ENCODE measurements around the gene PDCD11. TPM values are rescaled to one million over a fixed set of nuclear protein-coding genes. Genes with fewer than 3 reads are reported as not detected.

Gene PDCD11
- total RNA-seq, 4 donors from 2014 or later = 14.3 to 21.7 (median 17.6) TPM

- Histone ChIP-seq H3K4me1 (peaks cover 0 to 14% (median 5%) of the 10 kb centered on the region in 3 donors), H3K9me3 (no peaks in the 10 kb centered on the region), H3K36me3 (no peaks in the 10 kb centered on the region), H3K27me3 (peaks cover 7% of the 10 kb centered on the region), H3K4me3 (no peak overlapping the region), H3K27ac (peak overlapping the region in 3 of 4 donors; percentile 11 to 52 (median 14))
- TF ChIP-seq CTCF (IDR thresholded peaks at IDR 0.05) (no peak), POLR2AphosphoS5 (IDR thresholded peaks at IDR 0.05) (no peak), EP300 (IDR thresholded peaks at IDR 0.05) (no peak), POLR2A (IDR thresholded peaks at IDR 0.05) (no peak)
- WGBS, 2 donors (ENCODE audit: low coverage in 1 of 2) = 65 to 69% methylated on average over 6 to 7 of the region's 14 CpGs
- peak; percentile 75 for ATAC-seq
Measured at GRCh38 chr10:103470761-103471653, 74.6 kb downstream of the PDCD11 start.

DNA sequence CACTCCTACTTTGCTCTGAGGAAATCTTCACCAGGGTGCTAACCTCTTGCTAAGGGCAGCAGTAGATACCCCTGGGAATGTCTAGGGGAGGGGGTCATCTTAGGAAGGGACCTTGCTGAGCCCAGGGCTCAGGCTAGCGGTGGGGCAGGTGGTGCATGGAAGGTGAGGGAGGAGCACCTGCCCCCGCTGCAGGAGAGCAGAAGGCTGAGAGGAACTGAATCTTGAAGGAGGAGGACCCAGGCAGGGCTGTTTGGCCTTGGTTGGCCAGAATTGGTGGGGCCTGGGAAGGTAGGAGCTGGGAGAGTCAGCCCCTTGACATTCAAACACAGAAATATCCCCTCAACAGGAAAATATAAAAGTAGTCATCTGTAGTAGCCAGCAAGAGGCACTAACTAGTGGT is 75.6 kb downstream of the PDCD11 start:
- peaks cover 15% of the 10 kb centered on the region for H3K27me3 ChIP-seq
- no peaks in the 10 kb centered on the region for H3K9me3 ChIP-seq
- WGBS, 2 donors (ENCODE audit: low coverage in 1 of 2) = no CpG with 5 or more reads among the region's 2 CpGs
- H3K4me1 ChIP-seq = peaks cover 0 to 14% (median 5%) of the 10 kb centered on the region in 3 donors
- TF ChIP-seq POLR2A (IDR thresholded peaks at IDR 0.05) (no peak), EP300 (IDR thresholded peaks at IDR 0.05) (no peak), POLR2AphosphoS5 (IDR thresholded peaks at IDR 0.05) (no peak), CTCF (IDR thresholded peaks at IDR 0.05) (no peak)
- no peak for ATAC-seq
- no peaks in the 10 kb centered on the region for H3K36me3 ChIP-seq
- no peak overlapping the region for H3K4me3 ChIP-seq
- peak overlapping the region in 3 of 4 donors; percentile 11 to 52 (median 14) for H3K27ac ChIP-seq

DNA sequence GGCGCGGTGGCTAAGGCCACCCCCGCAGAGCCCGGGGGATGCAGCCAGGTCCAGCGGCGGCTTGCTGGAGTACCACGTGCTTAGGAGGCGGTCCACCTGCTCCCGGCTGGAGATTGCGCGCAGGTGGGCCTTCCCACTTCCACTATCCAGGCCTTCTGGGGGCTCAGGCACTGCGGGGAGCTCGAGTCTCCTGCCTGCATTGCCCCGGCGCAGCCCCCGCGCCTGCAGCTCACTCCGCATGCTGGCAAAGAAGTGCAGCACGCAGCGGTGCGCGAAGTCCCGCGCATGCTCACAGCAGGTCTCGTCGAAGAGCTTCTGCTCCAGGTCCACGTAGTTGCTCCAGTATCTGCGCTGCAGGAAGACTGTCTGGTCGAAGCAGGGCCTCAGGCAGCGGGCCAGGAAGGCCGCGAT is 76.8 kb downstream of the PDCD11 start:
- WGBS, 2 donors (ENCODE audit: low coverage in 1 of 2) = 54% methylated on average over 6 of the region's 32 CpGs; no CpG with 5 or more reads in 1 of the 2 donors
- Histone ChIP-seq H3K9me3 (no peaks in the 10 kb centered on the region), H3K27ac (no peak overlapping the region), H3K36me3 (no peaks in the 10 kb centered on the region), H3K27me3 (peaks cover 16% of the 10 kb centered on the region), H3K4me3 (no peak overlapping the region), H3K4me1 (peaks cover 0 to 14% (median 5%) of the 10 kb centered on the region in 3 donors)
- ATAC-seq = no peak
- no peak for TF ChIP-seq POLR2AphosphoS5 (IDR thresholded peaks at IDR 0.05)
- no peak for TF ChIP-seq EP300 (IDR thresholded peaks at IDR 0.05)
- TF ChIP-seq POLR2A (IDR thresholded peaks at IDR 0.05) = no peak
- no peak for TF ChIP-seq CTCF (IDR thresholded peaks at IDR 0.05)

DNA sequence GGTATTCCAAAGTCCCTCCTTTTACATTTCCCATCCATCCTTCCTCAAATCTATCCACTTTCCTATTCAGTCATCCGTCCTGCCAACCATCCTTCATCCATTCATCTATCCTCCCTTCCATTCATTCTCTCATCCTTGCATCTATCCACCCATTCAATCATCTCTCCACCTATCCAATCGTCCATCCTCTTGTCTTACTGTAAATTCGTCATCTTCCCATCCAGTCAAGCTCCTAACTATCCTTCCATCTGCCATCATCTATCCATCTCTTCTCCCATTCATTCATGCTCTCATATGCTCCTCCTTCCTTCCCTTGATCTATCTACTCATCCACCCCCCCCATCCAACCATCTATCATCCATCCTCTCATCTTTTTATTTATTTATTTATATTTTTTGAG is 77.7 kb downstream of the PDCD11 start:
- ATAC-seq = no peak
- Histone ChIP-seq H3K4me3 (no peak overlapping the region), H3K9me3 (no peaks in the 10 kb centered on the region), H3K36me3 (no peaks in the 10 kb centered on the region), H3K27ac (no peak overlapping the region), H3K27me3 (peaks cover 25% of the 10 kb centered on the region), H3K4me1 (peaks cover 0 to 14% (median 5%) of the 10 kb centered on the region in 3 donors)
- TF ChIP-seq CTCF (IDR thresholded peaks at IDR 0.05) (no peak), EP300 (IDR thresholded peaks at IDR 0.05) (no peak)
- WGBS, 2 donors (ENCODE audit: low coverage in 1 of 2) = 91 to 100% methylated on average over 2 to 3 of the region's 3 CpGs

DNA sequence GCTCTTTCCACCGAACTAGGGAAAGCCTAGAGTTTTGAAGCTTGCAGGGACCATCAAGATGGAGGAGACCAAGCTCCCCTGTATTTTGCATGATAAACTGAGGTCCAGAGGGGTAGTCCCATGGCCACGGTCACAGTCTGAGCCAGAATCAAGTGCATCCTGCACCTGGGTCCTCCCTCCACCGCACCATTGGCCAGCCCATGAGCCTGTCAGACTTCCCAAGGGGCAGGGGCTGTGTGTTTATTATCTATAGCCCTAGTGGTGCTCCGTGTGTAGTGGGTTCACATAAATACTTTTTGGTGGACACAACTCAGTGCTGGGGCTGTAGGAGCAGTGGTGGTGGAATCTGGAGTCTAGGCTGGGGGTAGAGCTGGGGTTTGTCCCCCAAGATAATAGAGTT is 79.0 kb downstream of the PDCD11 start:
- Histone ChIP-seq H3K27me3 (peaks cover 26% of the 10 kb centered on the region), H3K4me3 (no peak overlapping the region), H3K36me3 (no peaks in the 10 kb centered on the region), H3K27ac (no peak overlapping the region), H3K4me1 (peaks cover 0 to 16% (median 5%) of the 10 kb centered on the region in 3 donors), H3K9me3 (no peaks in the 10 kb centered on the region)
- TF ChIP-seq EP300 (IDR thresholded peaks at IDR 0.05) (no peak), POLR2AphosphoS5 (IDR thresholded peaks at IDR 0.05) (no peak), POLR2A (IDR thresholded peaks at IDR 0.05) (no peak), CTCF (IDR thresholded peaks at IDR 0.05) (no peak)
- no peak for ATAC-seq
- 82 to 100% methylated on average over 1 to 2 of the region's 4 CpGs for WGBS, 2 donors (ENCODE audit: low coverage in 1 of 2)
